GM19324 (cell line): ENCODE data around the gene ERF.
A peak's percentile ranks its signal among the peaks of the same experiment; 100 is the strongest.
"Not testable (repeated sequence)": the region's sequence is repeated elsewhere in the genome, so short reads cannot be mapped to it uniquely, and the experiment has no call there.

Source experiments
- ATAC-seq: cut with Tn5 transposase; IDR thresholded peaks from one replicate; pipeline ENCODE4 v1.9.1; 2021; ENCODE audit warnings: mild to moderate bottlenecking, moderate library complexity; ENCODE audit not compliant: unreplicated experiment, low FRiP score

The ERF gene

GRCh38 chr19:42276284-42276683 is 21.4 kb upstream of the ERF start:
- ATAC-seq, result no peak

- no peak for ATAC-seq
These were observed 20.6 kb upstream of the ERF start for GRCh38 chr19:42275517-42275916.

- ATAC-seq, result no peak
These were observed 20.2 kb upstream of the ERF start for GRCh38 chr19:42275103-42275502.

DNA sequence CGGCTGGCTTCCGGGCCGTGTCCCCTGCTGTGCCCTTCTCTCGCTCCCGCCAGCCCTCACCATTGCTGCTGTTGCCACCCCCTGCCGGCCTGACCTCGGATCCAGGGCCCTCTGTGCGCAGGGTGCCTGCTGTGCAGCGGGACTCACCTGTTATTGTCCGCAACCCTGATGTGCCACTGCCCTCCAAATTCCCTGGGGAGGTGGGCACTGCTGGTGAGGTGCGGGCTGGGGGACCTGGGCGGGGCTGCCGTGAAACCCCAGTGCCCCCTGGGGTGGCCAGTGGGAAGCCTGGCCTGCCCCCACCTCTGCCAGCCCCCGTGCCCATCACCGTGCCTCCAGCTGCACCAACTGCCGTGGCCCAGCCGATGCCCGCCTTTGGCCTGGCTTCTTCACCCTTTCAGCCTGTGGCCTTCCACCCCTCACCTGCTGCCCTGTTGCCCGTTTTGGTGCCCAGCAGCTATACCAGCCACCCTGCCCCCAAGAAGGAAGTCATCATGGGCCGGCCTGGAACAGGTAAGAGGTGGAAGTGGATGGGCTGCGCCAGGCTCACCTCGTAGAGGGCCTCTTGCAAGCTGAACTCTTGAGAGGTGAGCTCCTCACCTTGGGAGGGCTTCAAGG is 19.2 kb upstream of the ERF start:
- ATAC-seq, result no peak

GRCh38 chr19:42273407-42274064 is 18.6 kb upstream of the ERF start:
- ATAC-seq, result no peak

- no peak for ATAC-seq
These were observed 18.1 kb upstream of the ERF start for GRCh38 chr19:42272989-42273406.

DNA sequence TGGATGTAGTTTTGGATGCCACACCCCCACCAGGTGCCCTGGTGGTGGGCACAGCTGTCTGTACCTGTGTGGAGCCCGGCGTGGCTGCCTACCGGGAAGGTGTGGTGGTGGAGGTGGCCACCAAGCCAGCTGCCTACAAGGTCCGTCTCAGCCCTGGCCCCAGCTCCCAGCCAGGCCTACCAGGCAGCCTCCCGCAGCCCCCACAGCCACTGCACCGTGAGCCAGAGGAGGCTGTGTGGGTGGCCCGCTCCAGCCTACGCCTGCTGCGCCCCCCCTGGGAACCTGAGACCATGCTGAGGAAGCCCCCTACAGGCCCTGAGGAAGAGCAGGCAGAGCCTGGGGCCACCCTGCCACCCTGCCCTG is 17.6 kb upstream of the ERF start:
- ATAC-seq, result no peak

DNA sequence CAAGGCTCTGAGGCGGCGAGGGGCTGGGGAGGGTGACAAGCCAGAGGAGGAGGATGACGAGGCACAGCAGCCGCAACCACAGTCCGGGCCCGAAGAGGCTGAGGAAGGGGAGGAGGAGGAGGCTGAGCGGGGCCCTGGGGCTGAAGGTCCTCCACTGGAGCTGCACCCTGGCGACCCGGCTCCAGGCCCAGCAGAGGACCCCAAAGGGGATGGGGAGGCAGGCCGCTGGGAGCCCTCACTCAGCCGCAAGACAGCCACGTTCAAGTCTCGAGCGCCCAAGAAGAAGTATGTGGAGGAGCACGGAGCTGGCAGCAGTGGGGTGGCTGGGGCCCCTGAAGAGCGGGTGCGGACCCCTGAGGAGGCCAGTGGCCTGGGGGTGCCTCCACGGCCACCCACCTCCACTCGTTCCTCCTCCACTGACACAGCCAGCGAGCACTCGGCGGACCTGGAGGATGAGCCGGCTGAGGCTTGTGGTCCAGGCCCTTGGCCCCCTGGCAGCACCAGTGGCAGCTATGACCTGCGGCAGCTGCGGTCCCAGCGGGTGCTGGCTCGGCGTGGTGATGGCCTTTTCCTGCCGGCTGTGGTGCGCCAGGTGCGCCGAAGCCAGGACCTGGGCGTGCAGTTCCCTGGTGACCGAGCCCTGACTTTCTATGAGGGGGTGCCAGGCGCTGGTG is 17.1 kb upstream of the ERF start:
- ATAC-seq, result no peak

GRCh38 chr19:42271045-42271419 is 16.1 kb upstream of the ERF start:
- ATAC-seq, result no peak

- ATAC-seq, result no peak
These were observed 15.6 kb upstream of the ERF start for GRCh38 chr19:42270346-42271044.

- no peak for ATAC-seq
These were observed 14.8 kb upstream of the ERF start for GRCh38 chr19:42269478-42270345.

GRCh38 chr19:42268704-42269477 is 14.0 kb upstream of the ERF start, which contains the start of gene CIC:
CIC (plus strand) TSS chr19:42269252; CDS start chr19:42271784, 2,532 bp downstream.
- peak; percentile 83 for ATAC-seq

DNA sequence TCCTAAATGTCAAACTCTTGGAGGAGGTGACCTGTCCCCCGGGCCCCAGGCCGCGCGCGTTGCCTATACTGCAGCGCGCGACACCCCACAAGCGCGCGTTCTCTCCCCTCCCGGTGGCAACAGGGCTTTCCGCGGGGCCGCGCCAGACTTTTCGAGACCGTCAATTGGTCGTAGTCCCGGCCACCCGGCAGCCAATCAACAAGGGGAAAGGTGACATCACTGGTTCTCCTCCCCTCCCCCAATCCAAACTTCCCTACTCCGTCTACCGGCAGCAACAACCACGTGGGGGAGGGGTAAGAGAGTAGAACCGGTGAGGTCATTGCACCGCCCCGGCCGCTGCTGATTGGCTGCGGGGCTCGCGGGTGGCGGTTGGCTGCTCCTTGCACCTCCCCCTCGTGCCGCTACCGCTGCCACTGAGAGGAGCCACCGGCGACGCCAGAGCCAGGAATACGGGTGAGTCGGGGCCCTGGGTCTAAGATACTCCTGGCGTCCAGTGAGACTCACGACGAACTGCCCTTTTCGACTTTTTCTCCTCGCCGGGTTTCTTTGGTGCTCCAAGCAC is 13.3 kb upstream of the ERF start:
- ATAC-seq, result peak; percentile 68

DNA sequence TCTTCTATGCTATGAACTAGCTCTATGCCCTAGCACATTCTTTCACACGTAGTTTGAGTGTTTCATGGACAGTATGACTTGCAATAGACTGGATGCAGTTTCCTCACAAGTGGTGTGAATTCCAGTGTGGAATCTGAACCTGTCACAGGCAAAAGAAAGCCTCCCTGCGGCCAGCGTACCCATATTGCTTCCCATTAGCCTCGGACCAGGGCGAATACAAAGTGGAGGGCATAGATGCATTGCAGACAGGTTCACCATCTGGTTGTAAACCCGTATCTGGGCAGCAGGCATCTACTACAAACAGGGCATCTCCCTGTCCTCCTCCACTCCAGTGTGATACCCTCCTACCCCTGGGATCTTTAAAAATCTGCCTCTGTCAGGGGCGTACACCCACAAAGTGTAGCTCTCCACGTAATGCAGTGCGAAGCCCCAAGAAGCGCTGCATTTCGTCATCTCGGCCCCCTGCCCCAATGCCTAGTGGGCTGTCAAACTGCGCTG is 12.8 kb upstream of the ERF start:
- ATAC-seq, result no peak

DNA sequence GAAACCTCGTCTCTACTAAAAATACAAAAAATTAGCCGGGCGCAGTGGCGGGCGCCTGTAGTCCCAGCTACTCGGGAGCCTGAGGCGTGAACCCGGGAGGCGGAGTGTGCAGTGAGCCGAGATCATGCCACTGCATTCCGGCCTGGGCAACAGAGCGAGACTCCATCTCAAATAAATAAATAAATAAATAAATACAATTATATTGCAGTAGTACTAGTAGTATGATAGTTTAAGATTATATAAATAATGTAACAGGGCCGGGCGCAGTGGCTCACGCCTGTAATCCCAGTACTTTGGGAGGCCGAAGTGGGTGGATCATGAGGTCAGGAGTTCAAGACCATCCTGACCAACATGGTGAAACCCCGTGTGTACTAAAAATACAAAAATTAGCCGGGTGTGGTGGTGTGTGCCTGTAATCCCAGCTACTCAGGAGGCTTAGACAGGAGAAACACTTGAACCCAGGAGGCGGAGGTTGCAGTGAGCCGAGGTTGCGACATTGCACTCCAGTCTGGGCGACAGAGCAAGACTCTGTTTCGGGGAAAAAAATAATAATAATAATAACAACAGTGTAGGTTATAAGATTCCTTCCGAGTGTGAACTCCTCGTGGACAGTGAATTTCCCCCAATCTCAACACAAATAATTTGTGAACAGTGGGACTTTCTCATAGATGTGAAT is 12.1 kb upstream of the ERF start:
- not testable (repeated sequence) for ATAC-seq

DNA sequence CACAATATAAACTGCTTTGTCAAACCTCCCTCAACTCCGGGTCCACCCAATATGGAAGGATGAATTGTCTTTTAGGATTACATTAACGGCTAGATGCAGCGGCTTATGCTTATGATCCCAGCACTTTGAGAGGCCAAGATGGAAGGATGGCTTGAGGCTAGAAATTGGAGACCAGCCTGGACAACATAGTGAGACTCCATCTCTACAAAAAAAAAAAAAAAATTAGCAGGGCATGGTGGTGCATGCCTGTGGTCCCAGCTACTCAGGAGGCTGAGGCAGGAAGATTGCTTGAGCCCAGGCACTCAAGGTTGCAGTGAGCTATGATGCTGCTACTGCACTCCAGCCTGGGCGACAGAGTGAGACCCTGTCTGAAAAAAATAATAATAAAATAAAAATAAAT is 11.2 kb upstream of the ERF start:
- ATAC-seq, result not testable (repeated sequence)

GRCh38 chr19:42261763-42262162 is 6.8 kb upstream of the ERF start:
- no peak for ATAC-seq

- not testable (repeated sequence) for ATAC-seq
These were observed 2.9 kb upstream of the ERF start for GRCh38 chr19:42257842-42258241.
